ENCODE results near the gene BTG1. TPM values are rescaled to one million over a fixed set of nuclear protein-coding genes. Genes with fewer than 3 reads are reported as not detected.

The BTG1 gene
- total RNA-seq, 1 experiment from 2014 or later: 23.1 TPM

GRCh38 chr12:92134638-92135274 lies 10.9 kb downstream of the BTG1 start:
- Histone ChIP-seq H3K9me3 (no peaks in the 10 kb centered on the region), H3K4me1 (peaks cover 23% of the 10 kb centered on the region), H3K4me3 (ENCODE audit: low read depth, low read length) (no peak overlapping the region), H3K36me3 (ENCODE audit: control insufficient read depth, insufficient read depth, low read length) (no peaks in the 10 kb centered on the region), H3K27me3 (replicated peaks; ENCODE audit: control insufficient read depth, insufficient read depth, low read length) (no peaks in the 10 kb centered on the region)
- no TSS peak for BruUV-seq (replicated peaks)
- DNase-seq: no peak
- ChIA-PET CTCF (no interaction called here), POLR2A (interaction anchor here (1.4 kb wide), 1 partner anchor 11 kb away, joined by 7 read pairs; the partner anchor contains the start of gene BTG1)
- Mint-ChIP-seq H3K27me3 (ENCODE audit: insufficient read depth, unreplicated experiment) (no peaks in the 10 kb centered on the region), H3K36me3 (ENCODE audit: insufficient read depth, unreplicated experiment) (peaks cover 5% of the 10 kb centered on the region), H3K4me1 (ENCODE audit: low read depth, unreplicated experiment) (peaks cover 20% of the 10 kb centered on the region), H3K9me3 (ENCODE audit: unreplicated experiment) (no peaks in the 10 kb centered on the region), H3K27ac (ENCODE audit: unreplicated experiment) (no peak overlapping the region), H3K4me3 (ENCODE audit: unreplicated experiment) (no peak overlapping the region)
- no peak for TF ChIP-seq CTCF (IDR thresholded peaks at IDR 0.05; ENCODE audit: insufficient read depth in 1 of 2, low read depth in 1 of 2, low read length in 1 of 2, severe bottlenecking in 1 of 2, unreplicated experiment in 1 of 2)
- intact Hi-C loops (cut with micrococcal nuclease; ENCODE audit: unreplicated experiment): no loop called here

GRCh38 chr12:92133795-92134637 lies 11.6 kb downstream of the BTG1 start:
- H3K4me3 Mint-ChIP-seq (ENCODE audit: unreplicated experiment): no peak overlapping the region

More at GRCh38 chr12:92133795-92134637, 11.6 kb downstream of the BTG1 start:
- Mint-ChIP-seq H3K27me3 (ENCODE audit: insufficient read depth, unreplicated experiment) (no peaks in the 10 kb centered on the region), H3K4me1 (ENCODE audit: low read depth, unreplicated experiment) (peaks cover 19% of the 10 kb centered on the region), H3K27ac (ENCODE audit: unreplicated experiment) (no peak overlapping the region), H3K36me3 (ENCODE audit: insufficient read depth, unreplicated experiment) (peaks cover 5% of the 10 kb centered on the region), H3K9me3 (ENCODE audit: unreplicated experiment) (no peaks in the 10 kb centered on the region)
- TF ChIP-seq CTCF (IDR thresholded peaks at IDR 0.05; ENCODE audit: insufficient read depth in 1 of 2, low read depth in 1 of 2, low read length in 1 of 2, severe bottlenecking in 1 of 2, unreplicated experiment in 1 of 2): no peak
- H3K4me1 ChIP-seq: peaks cover 23% of the 10 kb centered on the region
- no peaks in the 10 kb centered on the region for H3K9me3 ChIP-seq
- intact Hi-C loops (cut with micrococcal nuclease; ENCODE audit: unreplicated experiment): no loop called here
- ChIA-PET CTCF (no interaction called here), POLR2A (interaction anchor here (1.4 kb wide), 1 partner anchor 12 kb away, joined by 7 read pairs; the partner anchor contains the start of gene BTG1)
- H3K36me3 ChIP-seq (ENCODE audit: control insufficient read depth, insufficient read depth, low read length): no peaks in the 10 kb centered on the region
- BruUV-seq (replicated peaks): no TSS peak
- no peaks in the 10 kb centered on the region for H3K27me3 ChIP-seq (replicated peaks; ENCODE audit: control insufficient read depth, insufficient read depth, low read length)
- no peak for DNase-seq
- no peak overlapping the region for H3K4me3 ChIP-seq (ENCODE audit: low read depth, low read length)

Measured in Caco-2 (cell line).